ENCODE measurements around the gene CPPED1.

- TF ChIP-seq CTCF (conservative IDR thresholded peaks at IDR 0.05; ENCODE audit: low read depth, low read length) (no peak), POLR2A (IDR thresholded peaks at IDR 0.05; ENCODE audit: low read depth, low read length) (no peak), USF2 (IDR thresholded peaks at IDR 0.05; ENCODE audit: low read depth, low read length) (no peak), ELK1 (IDR thresholded peaks at IDR 0.05; ENCODE audit: borderline replicate concordance, low read depth, low read length) (no peak), RCOR1 (IDR thresholded peaks at IDR 0.05; ENCODE audit: insufficient replicate concordance, low read length) (no peak), SMC3 (IDR thresholded peaks at IDR 0.05; ENCODE audit: low read depth, low read length) (no peak), RAD21 (IDR thresholded peaks at IDR 0.05; ENCODE audit: low read length) (no peak), MAZ (IDR thresholded peaks at IDR 0.05; ENCODE audit: borderline replicate concordance, low read depth, low read length) (no peak)
Observed at GRCh38 chr16:12637002-12637401, 166.7 kb downstream of the CPPED1 start.

Measured in IMR-90 (cell line).